ENCODE measurements around the gene ADAM19.

GRCh38 chr5:157444224-157444623, 131.4 kb downstream of the ADAM19 start:
- TF ChIP-seq CTCF (IDR thresholded peaks at IDR 0.05), result no peak
- TF ChIP-seq POLR2AphosphoS5 (IDR thresholded peaks at IDR 0.05), result no peak
- TF ChIP-seq POLR2A (IDR thresholded peaks at IDR 0.05), result no peak

Measured in breast epithelium (tissue), 3 donors.